Measurements from ENCODE around the gene USP35.

The USP35 gene

DNA sequence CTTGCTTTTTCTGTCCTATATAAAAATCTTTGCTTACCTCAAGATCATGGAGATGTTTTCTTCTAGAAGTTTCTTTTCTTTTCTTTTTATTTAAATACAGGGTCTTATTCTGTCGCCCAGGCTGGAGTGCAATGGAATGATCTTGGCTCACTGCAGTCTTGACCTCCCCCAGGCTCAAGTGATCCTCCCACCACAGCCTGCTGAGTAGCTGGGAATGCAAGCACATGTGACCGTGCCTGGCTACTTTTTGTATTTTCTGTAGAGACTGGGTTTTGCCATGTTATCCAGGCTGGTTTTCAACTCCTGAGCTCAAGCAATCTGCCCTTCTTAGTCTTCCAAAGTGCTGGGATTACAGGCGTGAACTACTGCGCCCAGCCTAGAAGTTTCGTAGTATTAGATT is 45.3 kb downstream of the USP35 start:
- no peak overlapping the region for H3K4me3 ChIP-seq (ENCODE audit: low read length)
- no peak for TF ChIP-seq ZNF274 (IDR thresholded peaks at IDR 0.05; ENCODE audit: low read depth, low read length)

GRCh38 chr11:78237293-78238046 is 48.8 kb downstream of the USP35 start:
- H3K4me3 ChIP-seq (ENCODE audit: low read length): no peak overlapping the region
- no peak for TF ChIP-seq ZNF274 (IDR thresholded peaks at IDR 0.05; ENCODE audit: low read depth, low read length)

DNA sequence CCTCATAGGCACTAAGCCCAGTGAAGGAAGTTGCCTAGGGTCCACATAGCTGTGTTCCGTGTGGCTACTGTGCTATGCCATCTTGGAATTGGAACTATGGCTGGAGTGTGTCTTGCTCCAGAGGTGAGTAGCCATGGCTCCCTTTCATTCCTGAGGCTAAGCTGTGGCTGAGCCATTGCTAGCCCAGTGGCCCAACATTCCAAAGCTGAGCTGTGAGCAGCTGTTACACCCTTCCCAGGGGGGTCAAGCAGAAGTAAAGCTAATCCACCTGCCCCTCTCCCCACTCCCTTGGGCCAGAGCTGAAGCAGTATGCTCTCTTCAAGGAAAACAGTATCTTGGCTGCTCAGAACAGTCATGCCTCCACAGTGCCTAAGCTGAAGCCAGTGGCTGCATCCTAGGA is 51.1 kb downstream of the USP35 start:
- TF ChIP-seq ZNF274 (IDR thresholded peaks at IDR 0.05; ENCODE audit: low read depth, low read length): no peak
- H3K4me3 ChIP-seq (ENCODE audit: low read length): no peak overlapping the region

GRCh38 chr11:78241475-78241874 is 52.8 kb downstream of the USP35 start:
- no peak overlapping the region for H3K4me3 ChIP-seq (ENCODE audit: low read length)
- no peak for TF ChIP-seq ZNF274 (IDR thresholded peaks at IDR 0.05; ENCODE audit: low read depth, low read length)

DNA sequence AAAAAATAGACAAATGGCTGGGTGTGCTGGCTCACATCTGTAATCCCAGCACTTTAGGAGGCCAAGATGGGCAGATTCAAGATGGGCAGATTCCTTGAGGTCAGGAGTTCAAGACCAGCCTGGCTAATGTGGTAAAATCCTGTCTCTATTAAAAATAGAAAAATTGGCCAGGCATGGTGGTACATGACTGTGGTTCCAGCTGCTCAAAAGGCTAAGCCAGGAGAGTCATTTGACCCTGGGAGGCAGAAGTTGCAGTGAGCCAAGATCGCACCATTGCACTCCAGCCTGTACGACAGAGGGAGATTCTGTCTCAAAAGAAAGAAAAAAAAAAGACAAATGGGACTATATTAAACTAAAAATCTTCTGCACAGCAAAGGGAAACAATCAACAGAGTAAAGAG is 55.4 kb downstream of the USP35 start:
- TF ChIP-seq ZNF274 (IDR thresholded peaks at IDR 0.05; ENCODE audit: low read depth, low read length): no peak

GRCh38 chr11:78244546-78245255 is 56.0 kb downstream of the USP35 start:
- TF ChIP-seq ZNF274 (IDR thresholded peaks at IDR 0.05; ENCODE audit: low read depth, low read length): no peak
- H3K4me3 ChIP-seq (ENCODE audit: low read length): no peak overlapping the region

More for the DNA sequence above, 55.4 kb downstream of the USP35 start:
- H3K4me3 ChIP-seq (ENCODE audit: low read length): no peak overlapping the region

GRCh38 chr11:78248191-78248590 is 59.5 kb downstream of the USP35 start:
- no peak overlapping the region for H3K4me3 ChIP-seq (ENCODE audit: low read length)
- no peak for TF ChIP-seq ZNF274 (IDR thresholded peaks at IDR 0.05; ENCODE audit: low read depth, low read length)

GRCh38 chr11:78248903-78249302 is 60.2 kb downstream of the USP35 start:
- no peak for TF ChIP-seq ZNF274 (IDR thresholded peaks at IDR 0.05; ENCODE audit: low read depth, low read length)
- H3K4me3 ChIP-seq (ENCODE audit: low read length): no peak overlapping the region

- no peak for TF ChIP-seq ZNF274 (IDR thresholded peaks at IDR 0.05; ENCODE audit: low read depth, low read length)
- no peak overlapping the region for H3K4me3 ChIP-seq (ENCODE audit: low read length)
These were observed 61.4 kb downstream of the USP35 start for GRCh38 chr11:78250099-78250498.

DNA sequence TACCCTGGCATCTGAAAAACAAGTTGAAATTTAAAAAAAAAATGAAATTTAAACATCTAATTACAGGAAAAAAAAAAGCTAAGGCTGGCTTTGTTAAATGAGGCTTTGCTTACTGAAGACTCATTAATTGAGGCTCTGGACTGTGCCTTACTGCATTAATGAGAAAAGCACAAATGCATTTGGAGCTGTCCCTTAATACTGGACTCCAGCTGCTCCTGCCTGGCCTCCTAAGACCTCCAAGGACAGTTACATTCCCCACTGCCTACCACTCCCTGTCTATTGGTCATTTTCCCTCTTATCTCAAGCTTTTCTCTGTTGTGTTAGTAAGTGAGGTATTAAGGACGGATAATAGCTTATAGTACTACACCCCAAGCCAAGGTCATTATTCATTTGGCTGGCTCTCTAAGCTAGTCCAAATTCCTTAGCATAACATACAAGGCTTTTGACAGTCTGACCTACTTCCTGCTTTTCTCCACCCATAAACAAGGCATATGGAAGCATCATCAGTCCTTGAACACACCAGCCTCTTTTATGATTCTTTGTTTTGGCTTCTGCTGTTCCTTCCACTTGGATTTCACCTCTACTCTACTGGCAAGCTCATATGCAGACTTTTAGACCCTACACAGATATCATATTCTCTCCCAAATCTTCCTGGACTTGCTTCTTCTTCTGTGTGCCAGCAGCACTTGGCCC is 62.5 kb downstream of the USP35 start:
- no peak for TF ChIP-seq ZNF274 (IDR thresholded peaks at IDR 0.05; ENCODE audit: low read depth, low read length)
- no peak overlapping the region for H3K4me3 ChIP-seq (ENCODE audit: low read length)

GRCh38 chr11:78253797-78254196 is 65.1 kb downstream of the USP35 start:
- H3K4me3 ChIP-seq (ENCODE audit: low read length): no peak overlapping the region
- no peak for TF ChIP-seq ZNF274 (IDR thresholded peaks at IDR 0.05; ENCODE audit: low read depth, low read length)

DNA sequence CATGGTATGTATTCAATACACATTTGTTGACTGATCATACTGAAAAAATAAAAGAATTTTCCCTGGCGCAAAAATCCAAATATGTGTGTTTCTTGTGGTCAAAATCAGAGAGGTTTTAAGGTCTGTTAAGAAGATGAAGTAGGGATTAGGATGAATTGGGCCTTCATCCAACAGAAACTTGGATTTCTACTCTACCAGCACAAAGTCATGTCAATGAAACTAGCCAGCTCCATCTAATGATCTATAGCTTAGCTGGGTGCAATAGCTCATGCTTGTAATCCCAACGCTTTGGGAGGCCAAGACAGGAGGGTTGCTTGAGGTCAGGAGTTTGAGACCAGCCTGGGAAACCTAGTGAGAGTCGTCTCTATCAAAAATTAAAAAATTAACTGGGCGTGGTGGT is 65.5 kb downstream of the USP35 start:
- no peak overlapping the region for H3K4me3 ChIP-seq (ENCODE audit: low read length)
- no peak for TF ChIP-seq ZNF274 (IDR thresholded peaks at IDR 0.05; ENCODE audit: low read depth, low read length)

- no peak overlapping the region for H3K4me3 ChIP-seq (ENCODE audit: low read length)
- no peak for TF ChIP-seq ZNF274 (IDR thresholded peaks at IDR 0.05; ENCODE audit: low read depth, low read length)
These were observed 67.2 kb downstream of the USP35 start for GRCh38 chr11:78255919-78256318.

- TF ChIP-seq ZNF274 (IDR thresholded peaks at IDR 0.05; ENCODE audit: low read depth, low read length): no peak
- no peak overlapping the region for H3K4me3 ChIP-seq (ENCODE audit: low read length)
These were observed 68.2 kb downstream of the USP35 start for GRCh38 chr11:78256962-78257361.

DNA sequence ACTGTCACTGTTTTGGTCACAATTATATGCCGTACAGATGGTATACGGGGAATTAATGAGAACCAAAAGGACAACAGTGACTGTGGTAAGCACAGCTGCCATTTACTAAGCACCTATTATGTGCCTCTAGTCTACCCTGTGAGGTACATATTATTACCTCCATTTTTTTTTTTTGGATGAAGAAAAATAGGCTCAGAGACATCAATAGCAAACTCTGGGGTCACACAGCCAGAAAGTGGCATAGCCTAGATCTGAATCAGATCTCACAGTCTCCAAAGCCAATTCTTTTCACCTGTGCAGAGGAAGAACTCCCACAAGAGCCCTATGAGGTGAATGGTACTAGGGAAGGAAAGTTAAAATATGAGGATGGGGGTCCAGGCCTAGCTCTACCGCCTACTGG is 68.9 kb downstream of the USP35 start:
- H3K4me3 ChIP-seq (ENCODE audit: low read length): no peak overlapping the region
- no peak for TF ChIP-seq ZNF274 (IDR thresholded peaks at IDR 0.05; ENCODE audit: low read depth, low read length)
